Mesendoderm (in vitro differentiated cells): ENCODE results near the gene TRIM56.
A peak's percentile ranks its signal among the peaks of the same experiment; 100 is the strongest.

Experiments
- DNase-seq: peaks from one replicate; pipeline ENCODE4 v3.0.0; 2013
- H2AK5ac ChIP-seq: 2 replicates; pipeline ENCODE4 v1.6.1; 2013; ENCODE audit warnings: low read length, inconsistent platforms
- H2BK120ac ChIP-seq: 2 replicates; pipeline ENCODE4 v1.6.1; 2013; ENCODE audit warnings: low read depth, mild to moderate bottlenecking, low read length, moderate library complexity, mixed read lengths
- H2BK15ac ChIP-seq: replicated peaks from 2 replicates; pipeline ENCODE4 v1.6.1; 2013; ENCODE audit warnings: low read depth, mild to moderate bottlenecking, moderate library complexity
- H2BK5ac ChIP-seq: 2 replicates; pipeline ENCODE4 v1.6.1; 2013; ENCODE audit warnings: low read length, inconsistent platforms
- H3K18ac ChIP-seq: 2 replicates; pipeline ENCODE4 v1.6.1; 2013; ENCODE audit warnings: mild to moderate bottlenecking, low read length, mixed read lengths
- H3K23ac ChIP-seq: one replicate; pipeline ENCODE4 v1.6.1; 2013; ENCODE audit warnings: low read length
- H3K27ac ChIP-seq: 2 replicates; pipeline ENCODE4 v1.5.1; 2013; ENCODE audit warnings: low read depth, mild to moderate bottlenecking, inconsistent platforms, low read length, moderate library complexity
- H3K27me3 ChIP-seq: 2 replicates; pipeline ENCODE4 v1.6.1; 2013; ENCODE audit warnings: low read length, control low read depth, mild to moderate bottlenecking, inconsistent platforms; ENCODE audit not compliant: insufficient read depth, poor library complexity
- H3K36me3 ChIP-seq: 2 replicates; pipeline ENCODE4 v1.6.1; 2013; ENCODE audit warnings: low read length, inconsistent platforms; ENCODE audit not compliant: control insufficient read depth, insufficient read depth
- H3K4ac ChIP-seq: one replicate; pipeline ENCODE4 v1.6.1; 2013; ENCODE audit warnings: low read depth, mild to moderate bottlenecking, low read length, moderate library complexity
- H3K4me1 ChIP-seq: 2 replicates; pipeline ENCODE4 v1.6.1; 2013; ENCODE audit warnings: low read depth, low read length, inconsistent platforms; ENCODE audit not compliant: control insufficient read depth
- H3K4me2 ChIP-seq: 2 replicates; pipeline ENCODE4 v1.6.1; 2013; ENCODE audit warnings: low read length
- H3K4me3 ChIP-seq: 2 replicates; pipeline ENCODE4 v1.5.1; 2013; ENCODE audit warnings: mild to moderate bottlenecking, low read length
- H3K56ac ChIP-seq: one replicate; pipeline ENCODE4 v1.6.1; 2013; ENCODE audit warnings: low read length
- H3K79me1 ChIP-seq: 2 replicates; pipeline ENCODE4 v1.6.1; 2013; ENCODE audit warnings: low read length, inconsistent platforms
- H3K79me2 ChIP-seq: 2 replicates; pipeline ENCODE4 v1.6.1; 2013; ENCODE audit warnings: mild to moderate bottlenecking, low read length; ENCODE audit not compliant: control insufficient read depth, insufficient read depth
- H3K9ac ChIP-seq: 2 replicates; pipeline ENCODE4 v1.6.1; 2013; ENCODE audit warnings: low read length, inconsistent platforms
- H4K5ac ChIP-seq: one replicate; pipeline ENCODE4 v1.6.1; 2013; ENCODE audit warnings: low read length
- H4K8ac ChIP-seq: one replicate; pipeline ENCODE4 v1.6.1; 2013; ENCODE audit warnings: low read depth, mild to moderate bottlenecking, control low read depth, low read length, moderate library complexity
- WGBS: extraction: QIAGEN DNeasy Blood & Tissue Kit; methylation state at CpG from one replicate; pipeline ENCODE4 v1.1.7; 2013; ENCODE audit warnings: low lambda C conversion rate, missing lambda C conversion rate; ENCODE audit not compliant: insufficient coverage; ENCODE audit errors: extremely low coverage; 5-methylcytosine and 5-hydroxymethylcytosine counted together

The TRIM56 gene

GRCh38 chr7:101140339-101140699, 55.0 kb downstream of the TRIM56 start:
- no peaks in the 10 kb centered on the region for H3K4me1 ChIP-seq
- no peak overlapping the region for H3K4ac ChIP-seq
- no peak overlapping the region for H4K5ac ChIP-seq
- no peaks in the 10 kb centered on the region for H3K79me2 ChIP-seq
- no peak overlapping the region for H2AK5ac ChIP-seq
- no CpG with 5 or more reads among the region's 3 CpGs for WGBS
- no peak overlapping the region for H3K18ac ChIP-seq
- H2BK5ac ChIP-seq, result no peak overlapping the region
- H3K4me2 ChIP-seq, result no peak overlapping the region
- DNase-seq, result no peak
- H3K36me3 ChIP-seq, result no peaks in the 10 kb centered on the region
- no peak overlapping the region for H2BK120ac ChIP-seq
- H4K8ac ChIP-seq, result no peak overlapping the region
- H3K56ac ChIP-seq, result no peak overlapping the region
- no peak overlapping the region for H3K9ac ChIP-seq
- no peak overlapping the region for H2BK15ac ChIP-seq
- no peak overlapping the region for H3K27ac ChIP-seq
- no peak overlapping the region for H3K23ac ChIP-seq
- H3K27me3 ChIP-seq, result no peaks in the 10 kb centered on the region
- H3K79me1 ChIP-seq, result no peaks in the 10 kb centered on the region
- H3K4me3 ChIP-seq, result no peak overlapping the region

DNA sequence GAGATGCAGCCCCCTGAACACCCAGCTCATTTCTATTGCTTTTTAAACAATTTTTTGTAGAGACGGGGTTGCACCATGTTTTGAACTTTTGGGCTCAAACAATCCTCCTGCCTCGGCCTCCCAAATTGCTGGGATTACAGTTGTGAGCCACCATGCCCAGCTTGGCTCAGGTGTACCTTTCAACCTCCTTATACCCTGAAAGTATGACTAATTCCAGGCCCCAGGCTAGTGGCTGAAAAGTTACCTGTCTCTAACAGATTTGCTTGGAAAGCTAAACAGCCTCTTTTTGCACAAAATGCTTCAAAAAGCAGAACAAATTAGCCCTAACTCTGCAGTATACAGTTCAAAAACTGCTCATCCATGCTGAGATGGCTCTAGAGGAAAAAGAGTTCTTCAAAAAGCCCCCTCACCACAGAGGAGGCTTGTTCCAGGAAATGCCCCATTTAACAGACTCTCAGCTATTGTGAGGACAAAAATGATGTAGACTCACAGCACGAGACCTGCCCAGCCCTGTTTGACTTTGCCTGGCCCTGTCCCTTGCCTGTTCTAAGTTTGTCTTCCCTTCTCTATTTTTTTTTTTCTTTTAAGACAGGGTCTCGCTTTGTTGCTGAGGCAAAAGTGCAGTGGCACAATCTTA, 55.6 kb downstream of the TRIM56 start:
- no peak overlapping the region for H4K5ac ChIP-seq
- H3K27ac ChIP-seq, result peak overlapping the region; percentile 22

More for the DNA sequence above, 55.6 kb downstream of the TRIM56 start:
- no peak for DNase-seq
- no peak overlapping the region for H3K18ac ChIP-seq
- H3K4me3 ChIP-seq, result no peak overlapping the region
- H2BK15ac ChIP-seq, result peak overlapping the region; percentile 3
- no peak overlapping the region for H4K8ac ChIP-seq
- H2BK120ac ChIP-seq, result no peak overlapping the region
- no peak overlapping the region for H3K9ac ChIP-seq
- H3K36me3 ChIP-seq, result no peaks in the 10 kb centered on the region
- no peaks in the 10 kb centered on the region for H3K4me1 ChIP-seq
- WGBS, result no CpG with 5 or more reads among the region's 4 CpGs
- no peak overlapping the region for H3K4ac ChIP-seq
- no peak overlapping the region for H3K23ac ChIP-seq
- H3K4me2 ChIP-seq, result no peak overlapping the region
- H2BK5ac ChIP-seq, result no peak overlapping the region
- peak overlapping the region; percentile 25 for H3K56ac ChIP-seq
- no peaks in the 10 kb centered on the region for H3K79me2 ChIP-seq
- no peaks in the 10 kb centered on the region for H3K79me1 ChIP-seq
- H2AK5ac ChIP-seq, result no peak overlapping the region
- no peaks in the 10 kb centered on the region for H3K27me3 ChIP-seq
